ENCODE measurements around the gene SMYD5.

SMYD5 gene

DNA sequence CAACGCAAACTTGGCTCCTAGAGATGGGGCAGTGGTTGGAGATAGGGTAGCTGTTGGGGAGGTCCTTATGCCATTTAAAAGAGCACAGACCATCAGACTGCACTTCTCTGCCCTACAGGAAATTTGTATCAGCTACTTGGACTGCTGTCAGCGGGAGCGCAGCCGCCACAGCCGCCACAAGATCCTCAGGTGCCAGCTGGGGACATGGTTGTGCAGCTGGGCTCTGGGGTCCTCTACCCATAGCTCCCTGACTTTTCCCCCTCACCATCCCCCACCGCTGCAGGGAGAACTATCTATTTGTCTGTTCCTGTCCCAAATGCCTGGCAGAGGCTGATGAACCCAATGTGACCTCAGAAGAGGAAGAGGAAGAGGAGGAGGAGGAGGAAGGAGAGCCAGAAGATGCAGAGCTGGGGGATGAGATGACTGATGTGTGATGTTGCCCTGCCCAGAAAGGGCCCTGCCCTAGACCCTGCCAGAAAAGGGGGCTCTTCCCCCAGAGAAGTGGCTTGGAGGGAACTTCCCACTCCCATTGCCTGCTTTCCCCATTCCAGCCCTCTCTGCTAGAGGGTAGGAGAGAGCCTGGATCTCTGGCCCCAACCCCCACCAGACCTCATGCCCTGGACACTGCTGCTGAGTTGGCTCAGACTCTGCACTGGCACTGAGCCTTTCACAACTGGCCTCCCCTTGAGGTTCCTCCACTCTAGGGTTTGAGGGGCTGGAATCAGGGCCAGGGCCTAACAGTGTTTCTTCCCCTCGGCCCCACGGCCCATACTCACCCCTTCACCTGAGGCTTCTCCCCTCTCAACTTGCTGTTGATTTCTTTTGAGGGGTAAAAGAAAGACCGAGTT lies 11.7 kb downstream of the SMYD5 start:
- Histone ChIP-seq H3K27me3 (ENCODE audit: control insufficient read depth in 1 of 2, insufficient read depth in 2 of 2, low read length in 2 of 2) (no peaks in the 10 kb centered on the region), H3K9me3 (ENCODE audit: control insufficient read depth in 2 of 2, low read length in 2 of 2) (no peaks in the 10 kb centered on the region), H3K4me1 (ENCODE audit: control insufficient read depth, insufficient read depth, low read length) (no peaks in the 10 kb centered on the region), H3K4me3 (ENCODE audit: low read length in 2 of 2) (no peak overlapping the region), H3K36me3 (ENCODE audit: control insufficient read depth in 2 of 2, insufficient read depth in 2 of 2, low read length in 2 of 2) (peaks cover 46 to 56% of the 10 kb centered on the region in 2 donors), H3K27ac (ENCODE audit: low read length) (no peak overlapping the region), H3K9ac (ENCODE audit: low read length in 2 of 2) (no peak overlapping the region)

DNA sequence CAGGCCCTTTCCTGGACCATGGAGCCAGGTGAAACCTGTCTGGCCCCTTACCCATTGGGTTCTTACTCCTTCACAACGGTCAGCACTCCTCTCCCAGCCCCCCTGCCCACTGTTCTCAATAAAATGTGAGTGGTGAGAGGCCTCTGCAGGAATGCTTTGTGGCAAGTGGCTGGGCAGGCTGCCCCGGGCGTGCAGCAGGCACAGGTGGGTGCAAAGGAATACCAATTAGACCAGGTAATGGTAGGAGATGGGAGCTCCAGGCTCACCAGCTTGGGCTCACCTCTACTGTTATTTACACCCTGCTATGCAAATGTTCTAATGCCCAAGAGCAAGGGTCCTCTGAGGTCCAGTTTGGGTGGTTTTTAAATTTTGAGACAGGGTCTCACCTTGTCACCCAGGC lies 13.0 kb downstream of the SMYD5 start:
- H3K9ac ChIP-seq (ENCODE audit: low read length in 2 of 2) = no peak overlapping the region
- H3K9me3 ChIP-seq (ENCODE audit: control insufficient read depth in 2 of 2, low read length in 2 of 2) = no peaks in the 10 kb centered on the region
- H3K36me3 ChIP-seq (ENCODE audit: control insufficient read depth in 2 of 2, insufficient read depth in 2 of 2, low read length in 2 of 2) = peaks cover 36 to 44% of the 10 kb centered on the region in 2 donors
- no peak overlapping the region for H3K27ac ChIP-seq (ENCODE audit: low read length)
- H3K4me1 ChIP-seq (ENCODE audit: control insufficient read depth, insufficient read depth, low read length) = no peaks in the 10 kb centered on the region
- no peak overlapping the region for H3K4me3 ChIP-seq (ENCODE audit: low read length in 2 of 2)
- no peaks in the 10 kb centered on the region for H3K27me3 ChIP-seq (ENCODE audit: control insufficient read depth in 1 of 2, insufficient read depth in 2 of 2, low read length in 2 of 2)

DNA sequence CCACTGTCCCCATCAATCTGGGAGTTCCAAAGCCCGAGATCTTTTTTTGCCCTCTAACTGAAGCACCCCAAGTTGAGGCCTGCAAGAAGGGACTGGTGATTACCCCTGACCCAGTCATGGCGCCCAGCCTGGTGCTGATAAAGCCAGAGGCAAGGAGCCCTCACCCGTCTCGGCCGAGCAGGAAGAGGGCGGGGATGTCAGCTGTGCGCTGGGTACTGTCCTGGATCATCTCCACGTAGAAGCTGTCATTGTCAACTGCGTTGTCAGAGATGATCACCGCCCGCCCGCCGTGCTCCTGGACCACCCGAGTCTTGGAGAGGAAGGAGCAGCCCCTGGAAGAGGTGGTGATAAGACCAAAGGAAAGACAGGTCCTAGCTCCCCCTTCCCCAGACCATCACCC lies 14.6 kb downstream of the SMYD5 start:
- H3K36me3 ChIP-seq (ENCODE audit: control insufficient read depth in 2 of 2, insufficient read depth in 2 of 2, low read length in 2 of 2) = peaks cover 24 to 31% of the 10 kb centered on the region in 2 donors
- H3K27me3 ChIP-seq (ENCODE audit: control insufficient read depth in 1 of 2, insufficient read depth in 2 of 2, low read length in 2 of 2) = no peaks in the 10 kb centered on the region
- peaks cover 10% of the 10 kb centered on the region for H3K4me1 ChIP-seq (ENCODE audit: control insufficient read depth, insufficient read depth, low read length)
- H3K27ac ChIP-seq (ENCODE audit: low read length) = no peak overlapping the region
- H3K4me3 ChIP-seq (ENCODE audit: low read length in 2 of 2) = no peak overlapping the region
- H3K9ac ChIP-seq (ENCODE audit: low read length in 2 of 2) = no peak overlapping the region
- no peaks in the 10 kb centered on the region for H3K9me3 ChIP-seq (ENCODE audit: control insufficient read depth in 2 of 2, low read length in 2 of 2)

DNA sequence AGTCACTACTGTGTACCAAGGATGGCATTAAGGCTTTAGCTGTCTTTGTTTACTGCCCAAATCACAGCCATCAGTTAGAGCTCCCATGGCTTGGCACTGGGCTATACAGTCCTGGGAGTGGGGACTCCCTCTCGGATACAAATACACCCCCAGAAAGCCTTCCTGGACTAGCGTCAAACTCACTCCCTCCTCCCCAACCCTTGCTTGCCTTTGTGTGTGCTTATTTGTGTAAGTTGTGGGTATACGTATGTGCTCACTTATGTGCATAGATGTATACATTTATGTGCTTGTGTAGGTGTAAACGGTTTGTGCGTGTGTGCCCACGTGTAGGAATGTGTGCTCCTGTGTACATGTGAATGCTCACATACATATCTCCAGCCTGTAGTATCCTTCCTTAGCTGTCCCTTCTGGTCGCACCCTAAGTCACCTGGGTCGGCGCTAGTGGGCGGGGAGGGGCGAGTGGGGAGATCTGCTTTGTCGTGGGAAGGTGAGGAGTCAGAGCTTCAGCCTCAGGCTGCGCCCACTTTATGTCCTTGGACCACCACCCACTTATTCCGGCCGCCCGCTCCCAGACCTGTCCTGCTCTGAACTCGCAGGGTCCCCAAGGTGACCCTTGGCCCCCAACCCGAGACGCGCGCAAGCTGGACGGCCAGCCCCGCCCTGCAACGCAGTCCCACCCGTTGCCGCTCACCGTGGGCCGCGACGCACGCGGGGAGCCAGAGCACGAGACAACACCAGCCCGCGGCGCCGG lies 18.5 kb downstream of the SMYD5 start:
- Histone ChIP-seq H3K27me3 (ENCODE audit: control insufficient read depth in 1 of 2, insufficient read depth in 2 of 2, low read length in 2 of 2) (no peaks in the 10 kb centered on the region), H3K9ac (ENCODE audit: low read length in 2 of 2) (peak overlapping the region; percentile 86 to 88), H3K4me3 (ENCODE audit: low read length in 2 of 2) (peak overlapping the region; percentile 92 to 97), H3K27ac (ENCODE audit: low read length) (peak overlapping the region; percentile 90), H3K4me1 (ENCODE audit: control insufficient read depth, insufficient read depth, low read length) (peaks cover 28% of the 10 kb centered on the region), H3K9me3 (ENCODE audit: control insufficient read depth in 2 of 2, low read length in 2 of 2) (no peaks in the 10 kb centered on the region), H3K36me3 (ENCODE audit: control insufficient read depth in 2 of 2, insufficient read depth in 2 of 2, low read length in 2 of 2) (peaks cover 12 to 14% of the 10 kb centered on the region in 2 donors)

DNA sequence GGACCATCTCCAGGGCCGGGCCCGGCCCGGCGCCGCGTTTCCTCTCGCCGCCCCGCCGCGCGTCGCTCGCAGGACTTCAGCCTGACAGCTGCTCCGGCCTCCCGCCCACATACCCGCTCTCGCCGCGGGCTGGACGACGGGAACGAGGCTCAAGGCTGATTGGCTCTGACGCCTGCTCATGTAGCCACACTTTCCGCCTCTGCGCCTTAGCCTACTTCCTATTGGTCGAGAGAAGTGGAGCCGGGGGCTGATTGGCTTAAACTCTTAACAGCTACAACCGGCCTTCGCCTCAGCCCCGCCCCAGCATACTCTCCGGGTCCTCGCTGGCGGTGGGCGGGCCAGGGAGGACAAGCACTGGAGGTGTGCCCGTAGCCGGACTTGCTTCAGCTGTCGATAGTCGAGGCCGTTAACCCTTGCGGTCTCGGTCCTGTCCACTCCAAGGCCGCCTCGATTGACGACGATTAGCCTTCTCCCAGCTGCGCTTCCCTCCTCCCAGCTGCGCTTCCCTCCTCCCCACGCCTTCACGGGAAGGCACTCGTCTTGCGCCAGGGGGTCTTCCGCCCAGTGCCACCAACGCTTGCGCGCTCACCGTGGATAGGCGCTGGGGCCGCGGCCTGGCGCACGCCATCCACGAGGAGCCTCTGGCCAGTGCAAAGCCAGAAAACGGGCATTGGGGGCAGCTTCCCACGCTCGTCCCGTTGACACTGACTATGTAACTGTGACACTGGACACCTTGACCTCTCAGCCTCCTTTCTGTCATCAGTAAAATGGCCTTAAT lies 19.3 kb downstream of the SMYD5 start, which contains the start of gene PRADC1:
TSS of gene PRADC1 (minus strand) at position 86 of the 778 bp plus-strand sequence. CDS start at position 7, 79 bp downstream.
- peaks cover 30% of the 10 kb centered on the region for H3K4me1 ChIP-seq (ENCODE audit: control insufficient read depth, insufficient read depth, low read length)

DNA sequence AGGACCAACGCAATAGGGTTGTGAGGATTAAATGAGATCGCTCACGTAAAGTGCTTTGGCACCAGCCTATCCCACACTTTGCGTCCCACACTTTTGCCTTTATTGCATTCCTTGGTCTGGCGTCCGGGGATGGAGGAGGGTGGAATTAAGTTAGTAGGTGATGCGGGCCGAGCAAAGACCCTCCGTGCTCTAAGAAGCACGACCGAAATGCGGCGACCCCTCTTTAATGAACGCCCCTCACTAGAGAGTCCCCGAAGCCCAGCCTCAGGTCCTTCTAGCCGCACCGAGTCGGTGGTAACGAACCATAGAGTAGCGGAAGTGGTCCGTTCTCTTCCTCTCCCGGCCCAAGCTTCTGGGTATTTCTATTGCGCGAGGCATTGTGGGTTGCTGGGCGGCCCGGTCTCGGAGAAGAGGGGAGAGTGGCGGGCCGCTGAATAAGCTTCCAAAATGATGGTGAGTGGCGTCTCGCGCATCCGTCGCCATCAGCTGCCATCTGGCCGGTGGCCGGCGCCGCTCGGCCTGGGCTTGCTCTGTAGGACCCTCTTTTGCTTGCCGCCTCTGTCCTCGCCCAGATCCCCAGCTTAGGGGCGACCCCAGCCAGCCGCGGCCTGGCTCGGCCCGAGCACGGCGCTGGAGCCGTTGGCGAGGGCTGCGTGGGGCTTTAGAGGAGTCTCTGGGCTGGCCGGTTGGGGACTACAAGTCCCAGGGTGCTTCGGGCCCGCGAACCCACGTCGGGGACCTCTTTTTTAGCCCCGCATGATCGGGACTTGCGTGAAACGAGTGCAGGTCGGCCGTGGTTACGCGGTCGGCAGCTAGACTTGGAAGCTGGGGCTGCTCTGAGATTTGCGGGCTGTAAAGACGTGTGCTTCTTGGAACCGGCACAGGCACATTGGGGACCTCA lies 20.1 kb downstream of the SMYD5 start, which contains the start of gene CCT7:
TSS of gene CCT7 (plus strand) at position 377 of the 901 bp plus-strand sequence. CDS start at position 448, 71 bp downstream.
- Histone ChIP-seq H3K9ac (ENCODE audit: low read length in 2 of 2) (peak within 1 kb of the TSS; percentile 83 to 92), H3K4me3 (ENCODE audit: low read length in 2 of 2) (peak within 1 kb of the TSS; percentile 92 to 97), H3K4me1 (ENCODE audit: control insufficient read depth, insufficient read depth, low read length) (peaks cover 32% of the 10 kb centered on the region), H3K36me3 (ENCODE audit: control insufficient read depth in 2 of 2, insufficient read depth in 2 of 2, low read length in 2 of 2) (peaks cover 3 to 9% of the 10 kb centered on the region in 2 donors), H3K9me3 (ENCODE audit: control insufficient read depth in 2 of 2, low read length in 2 of 2) (no peaks in the 10 kb centered on the region), H3K27ac (ENCODE audit: low read length) (peak within 1 kb of the TSS; percentile 90), H3K27me3 (ENCODE audit: control insufficient read depth in 1 of 2, insufficient read depth in 2 of 2, low read length in 2 of 2) (no peaks in the 10 kb centered on the region)

More for the DNA sequence above, 19.3 kb downstream of the SMYD5 start, which contains the start of gene PRADC1:
- Histone ChIP-seq H3K27me3 (ENCODE audit: control insufficient read depth in 1 of 2, insufficient read depth in 2 of 2, low read length in 2 of 2) (no peaks in the 10 kb centered on the region), H3K27ac (ENCODE audit: low read length) (peak within 1 kb of the TSS; percentile 90), H3K9ac (ENCODE audit: low read length in 2 of 2) (peak within 1 kb of the TSS; percentile 88 to 92), H3K9me3 (ENCODE audit: control insufficient read depth in 2 of 2, low read length in 2 of 2) (no peaks in the 10 kb centered on the region), H3K4me3 (ENCODE audit: low read length in 2 of 2) (peak within 1 kb of the TSS; percentile 92 to 97), H3K36me3 (ENCODE audit: control insufficient read depth in 2 of 2, insufficient read depth in 2 of 2, low read length in 2 of 2) (peaks cover 5 to 12% of the 10 kb centered on the region in 2 donors)

DNA sequence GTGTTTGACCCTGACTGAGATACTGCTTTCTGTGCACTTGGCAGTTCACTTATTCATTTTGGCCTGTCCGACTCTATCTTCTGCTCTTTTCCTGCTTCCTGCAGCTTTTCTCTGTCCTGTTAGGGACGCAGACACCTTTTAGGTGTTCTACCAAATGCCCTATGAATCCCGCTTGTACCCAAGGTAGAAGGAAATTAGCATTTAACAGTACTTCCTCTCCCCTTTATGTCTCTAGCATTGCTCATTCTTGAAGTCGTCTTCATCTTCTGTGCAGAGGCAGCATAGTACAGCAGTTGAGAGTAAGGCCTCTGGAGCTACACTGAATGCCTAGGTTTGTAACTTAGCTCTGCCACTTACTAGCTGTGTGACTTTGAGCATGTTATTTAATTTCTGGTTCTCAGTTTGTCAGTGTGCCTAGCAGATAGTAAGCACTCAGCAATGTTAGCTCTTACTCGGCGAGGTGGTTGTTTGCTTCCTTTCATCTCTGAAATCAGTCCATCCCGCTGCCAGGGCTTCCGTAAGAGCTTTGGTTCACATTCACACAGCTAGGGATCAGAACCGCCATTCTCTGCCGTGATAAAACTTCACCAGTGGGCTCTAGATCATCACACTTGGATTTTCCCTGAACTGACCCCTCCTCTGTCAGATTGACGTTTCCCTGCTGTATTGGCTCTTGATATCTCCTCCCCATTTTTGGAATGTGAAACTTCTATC lies 21.4 kb downstream of the SMYD5 start:
- no peak overlapping the region for H3K27ac ChIP-seq (ENCODE audit: low read length)
- peak overlapping the region; percentile 83 to 91 for H3K9ac ChIP-seq (ENCODE audit: low read length in 2 of 2)
- no peaks in the 10 kb centered on the region for H3K27me3 ChIP-seq (ENCODE audit: control insufficient read depth in 1 of 2, insufficient read depth in 2 of 2, low read length in 2 of 2)
- H3K4me3 ChIP-seq (ENCODE audit: low read length in 2 of 2) = peak overlapping the region; percentile 90 to 97
- peaks cover 6 to 11% of the 10 kb centered on the region in 2 donors for H3K36me3 ChIP-seq (ENCODE audit: control insufficient read depth in 2 of 2, insufficient read depth in 2 of 2, low read length in 2 of 2)
- no peaks in the 10 kb centered on the region for H3K9me3 ChIP-seq (ENCODE audit: control insufficient read depth in 2 of 2, low read length in 2 of 2)
- H3K4me1 ChIP-seq (ENCODE audit: control insufficient read depth, insufficient read depth, low read length) = peaks cover 32% of the 10 kb centered on the region

DNA sequence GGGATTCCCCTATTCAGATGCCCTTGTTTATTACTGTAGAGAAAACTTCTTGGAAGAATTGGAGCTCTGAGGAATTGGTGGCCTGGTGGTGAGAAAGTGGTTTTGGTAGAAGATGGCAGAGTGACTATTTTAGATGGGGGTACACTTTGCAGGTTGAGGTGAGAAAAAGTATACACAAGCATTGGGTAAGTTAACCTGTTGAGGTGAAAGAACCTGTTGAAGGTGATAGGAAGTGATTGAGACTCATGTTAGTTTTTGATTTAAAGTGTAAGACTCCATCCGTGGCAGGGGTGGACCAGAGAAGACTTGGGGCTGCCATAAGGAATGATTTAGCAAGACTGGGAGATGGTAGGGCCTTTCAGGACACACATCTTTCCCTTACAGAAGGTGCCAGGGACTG lies 23.1 kb downstream of the SMYD5 start:
- Histone ChIP-seq H3K9me3 (ENCODE audit: control insufficient read depth in 2 of 2, low read length in 2 of 2) (no peaks in the 10 kb centered on the region), H3K9ac (ENCODE audit: low read length in 2 of 2) (no peak overlapping the region), H3K27ac (ENCODE audit: low read length) (no peak overlapping the region), H3K4me1 (ENCODE audit: control insufficient read depth, insufficient read depth, low read length) (peaks cover 31% of the 10 kb centered on the region), H3K36me3 (ENCODE audit: control insufficient read depth in 2 of 2, insufficient read depth in 2 of 2, low read length in 2 of 2) (peaks cover 10 to 11% of the 10 kb centered on the region in 2 donors), H3K4me3 (ENCODE audit: low read length in 2 of 2) (no peak overlapping the region), H3K27me3 (ENCODE audit: control insufficient read depth in 1 of 2, insufficient read depth in 2 of 2, low read length in 2 of 2) (no peaks in the 10 kb centered on the region)

DNA sequence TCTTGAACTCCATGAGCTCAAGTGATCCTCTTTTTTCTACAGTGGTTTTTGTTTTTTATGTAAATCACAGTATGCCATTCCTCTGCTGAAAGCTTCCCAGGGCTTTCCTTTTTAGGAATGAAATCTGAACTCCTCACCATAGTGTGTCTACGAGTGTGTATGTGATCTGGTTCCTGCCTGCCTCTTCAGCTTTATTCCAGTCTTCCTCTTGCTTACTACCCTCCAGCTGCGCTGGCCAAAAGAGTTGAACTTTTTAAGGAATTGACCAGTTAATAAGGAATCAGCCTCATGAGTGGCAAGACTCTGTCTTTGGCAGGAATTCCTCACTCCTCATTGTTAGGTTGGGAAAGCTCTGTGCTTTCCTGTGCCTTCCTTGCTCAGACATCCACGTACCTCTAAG lies 24.1 kb downstream of the SMYD5 start:
- Histone ChIP-seq H3K4me3 (ENCODE audit: low read length in 2 of 2) (no peak overlapping the region), H3K27me3 (ENCODE audit: control insufficient read depth in 1 of 2, insufficient read depth in 2 of 2, low read length in 2 of 2) (no peaks in the 10 kb centered on the region), H3K27ac (ENCODE audit: low read length) (no peak overlapping the region), H3K36me3 (ENCODE audit: control insufficient read depth in 2 of 2, insufficient read depth in 2 of 2, low read length in 2 of 2) (peaks cover 17 to 18% of the 10 kb centered on the region in 2 donors), H3K4me1 (ENCODE audit: control insufficient read depth, insufficient read depth, low read length) (peaks cover 24% of the 10 kb centered on the region), H3K9me3 (ENCODE audit: control insufficient read depth in 2 of 2, low read length in 2 of 2) (no peaks in the 10 kb centered on the region), H3K9ac (ENCODE audit: low read length in 2 of 2) (peak overlapping the region in 1 of 2 donors; percentile 13)

All from stomach smooth muscle (tissue), 2 donors.